Measurements from ENCODE around the gene MTARC2.

MTARC2 gene

DNA sequence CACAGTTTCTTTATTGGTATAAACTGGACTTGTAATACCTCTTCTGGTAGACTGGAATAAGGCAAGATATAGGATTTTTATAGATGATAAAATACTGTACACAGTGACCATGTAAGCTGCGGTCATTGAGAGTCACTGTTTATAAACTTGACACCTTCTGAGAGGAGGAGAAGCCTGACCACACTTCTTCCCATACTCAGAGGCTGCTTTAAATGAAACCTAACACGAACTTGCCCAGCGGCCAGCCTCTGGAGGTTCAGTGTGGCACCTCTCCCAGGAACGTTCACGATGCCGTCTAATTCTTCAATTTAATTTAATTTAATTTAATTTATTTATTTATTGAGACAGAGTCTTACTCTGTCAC lies 61.0 kb downstream of the MTARC2 start:
- no peaks in the 10 kb centered on the region for H3K9me3 ChIP-seq (ENCODE audit: control insufficient read depth, low read length)
- no peak overlapping the region for H2BK120ac ChIP-seq (ENCODE audit: low read depth, low read length)
- H4K8ac ChIP-seq (ENCODE audit: low read length), result no peak overlapping the region
- 41% methylated on average over 1 of the region's 6 CpGs for WGBS
- peak; percentile 72 for DNase-seq
- peaks cover 0 to 12% of the 10 kb centered on the region in 2 experiments for H3K27me3 ChIP-seq (ENCODE audit: control insufficient read depth in 1 of 2, insufficient read depth in 1 of 2, low read length in 2 of 2)
- no peak overlapping the region for H3K18ac ChIP-seq (ENCODE audit: low read depth in 1 of 2, low read length in 2 of 2)
- H3K36me3 ChIP-seq (ENCODE audit: control insufficient read depth in 1 of 2, insufficient read depth in 2 of 2, low read depth in 1 of 2, low read length in 2 of 2), result peaks cover 0 to 7% of the 10 kb centered on the region in 2 experiments
- H3K4me3 ChIP-seq (ENCODE audit: insufficient read depth in 1 of 2, low read depth in 1 of 2, low read length in 2 of 2), result no peak overlapping the region
- no peak overlapping the region for H3K14ac ChIP-seq (ENCODE audit: low read length in 2 of 2)
- H2AFZ ChIP-seq (ENCODE audit: low read depth, low read length), result no peak overlapping the region
- H3K9ac ChIP-seq (ENCODE audit: low read length), result no peak overlapping the region
- no peak overlapping the region for H2BK12ac ChIP-seq (ENCODE audit: low read length in 2 of 2)
- H2BK5ac ChIP-seq (ENCODE audit: low read depth, low read length, poor library complexity, severe bottlenecking), result no peak overlapping the region
- no peak overlapping the region for H3K23ac ChIP-seq (ENCODE audit: low read length in 2 of 2)
- H2BK15ac ChIP-seq (ENCODE audit: low read depth, poor library complexity, severe bottlenecking), result no peak overlapping the region
- no peak overlapping the region for H3K4ac ChIP-seq (ENCODE audit: low read depth in 1 of 2, low read length in 2 of 2)
- peak overlapping the region; percentile 48 for H3K27ac ChIP-seq (ENCODE audit: low read length, poor library complexity, severe bottlenecking)
- no peak overlapping the region for H3K4me2 ChIP-seq (ENCODE audit: low read length, poor library complexity, severe bottlenecking)
- H3K79me1 ChIP-seq (replicated peaks; ENCODE audit: low read length, poor library complexity, severe bottlenecking), result no peaks in the 10 kb centered on the region
- H4K91ac ChIP-seq (ENCODE audit: low read length), result no peak overlapping the region
- no peak overlapping the region for H2AK5ac ChIP-seq (ENCODE audit: low read length, severe bottlenecking)
- peaks cover 17% of the 10 kb centered on the region for H3K4me1 ChIP-seq (ENCODE audit: control insufficient read depth, insufficient read depth, low read depth, low read length)

DNA sequence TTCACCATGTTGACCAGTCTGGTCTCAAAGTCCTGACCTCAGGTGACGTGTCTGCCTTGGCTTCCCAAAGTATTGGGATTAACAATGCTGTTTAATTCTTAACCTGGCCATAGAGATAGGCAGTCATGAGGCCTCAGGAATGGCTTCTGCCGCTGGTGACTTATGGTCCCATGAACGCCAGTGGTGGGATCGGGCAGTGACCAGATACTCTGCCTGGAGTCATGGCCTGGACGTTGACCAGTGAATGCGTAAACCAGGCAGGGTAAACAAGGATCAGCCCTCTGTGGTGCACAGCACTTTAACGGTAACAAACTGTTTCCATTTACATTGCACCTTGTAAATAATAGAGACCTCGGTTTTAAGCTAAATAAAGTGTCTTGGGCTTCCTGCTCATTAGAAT lies 61.6 kb downstream of the MTARC2 start:
- WGBS, result 69% methylated on average over 7 of the region's 8 CpGs
- H2BK5ac ChIP-seq (ENCODE audit: low read depth, low read length, poor library complexity, severe bottlenecking), result no peak overlapping the region
- H3K4me1 ChIP-seq (ENCODE audit: control insufficient read depth, insufficient read depth, low read depth, low read length), result peaks cover 17% of the 10 kb centered on the region
- no peak overlapping the region for H2BK15ac ChIP-seq (ENCODE audit: low read depth, poor library complexity, severe bottlenecking)
- H4K91ac ChIP-seq (ENCODE audit: low read length), result no peak overlapping the region
- peak overlapping the region; percentile 71 for H2AK5ac ChIP-seq (ENCODE audit: low read length, severe bottlenecking)
- peak overlapping the region; percentile 75 to 91 for H2BK12ac ChIP-seq (ENCODE audit: low read length in 2 of 2)
- peaks cover 0 to 7% of the 10 kb centered on the region in 2 experiments for H3K36me3 ChIP-seq (ENCODE audit: control insufficient read depth in 1 of 2, insufficient read depth in 2 of 2, low read depth in 1 of 2, low read length in 2 of 2)
- no peak overlapping the region for H3K4me2 ChIP-seq (ENCODE audit: low read length, poor library complexity, severe bottlenecking)
- H3K18ac ChIP-seq (ENCODE audit: low read depth in 1 of 2, low read length in 2 of 2), result peak overlapping the region in 1 of 2 experiments; percentile 74
- H3K27ac ChIP-seq (ENCODE audit: low read length, poor library complexity, severe bottlenecking), result no peak overlapping the region
- no peaks in the 10 kb centered on the region for H3K79me1 ChIP-seq (replicated peaks; ENCODE audit: low read length, poor library complexity, severe bottlenecking)
- no peak overlapping the region for H3K9ac ChIP-seq (ENCODE audit: low read length)
- no peak for DNase-seq
- H3K23ac ChIP-seq (ENCODE audit: low read length in 2 of 2), result peak overlapping the region in 1 of 2 experiments; percentile 54
- no peak overlapping the region for H2BK120ac ChIP-seq (ENCODE audit: low read depth, low read length)
- peaks cover 0 to 14% of the 10 kb centered on the region in 2 experiments for H3K27me3 ChIP-seq (ENCODE audit: control insufficient read depth in 1 of 2, insufficient read depth in 1 of 2, low read length in 2 of 2)
- no peak overlapping the region for H4K8ac ChIP-seq (ENCODE audit: low read length)
- no peaks in the 10 kb centered on the region for H3K9me3 ChIP-seq (ENCODE audit: control insufficient read depth, low read length)
- no peak overlapping the region for H3K4me3 ChIP-seq (ENCODE audit: insufficient read depth in 1 of 2, low read depth in 1 of 2, low read length in 2 of 2)
- peak overlapping the region in 1 of 2 experiments; percentile 86 for H3K14ac ChIP-seq (ENCODE audit: low read length in 2 of 2)
- peak overlapping the region; percentile 42 for H2AFZ ChIP-seq (ENCODE audit: low read depth, low read length)
- H3K4ac ChIP-seq (ENCODE audit: low read depth in 1 of 2, low read length in 2 of 2), result peak overlapping the region in 1 of 2 experiments; percentile 57

DNA sequence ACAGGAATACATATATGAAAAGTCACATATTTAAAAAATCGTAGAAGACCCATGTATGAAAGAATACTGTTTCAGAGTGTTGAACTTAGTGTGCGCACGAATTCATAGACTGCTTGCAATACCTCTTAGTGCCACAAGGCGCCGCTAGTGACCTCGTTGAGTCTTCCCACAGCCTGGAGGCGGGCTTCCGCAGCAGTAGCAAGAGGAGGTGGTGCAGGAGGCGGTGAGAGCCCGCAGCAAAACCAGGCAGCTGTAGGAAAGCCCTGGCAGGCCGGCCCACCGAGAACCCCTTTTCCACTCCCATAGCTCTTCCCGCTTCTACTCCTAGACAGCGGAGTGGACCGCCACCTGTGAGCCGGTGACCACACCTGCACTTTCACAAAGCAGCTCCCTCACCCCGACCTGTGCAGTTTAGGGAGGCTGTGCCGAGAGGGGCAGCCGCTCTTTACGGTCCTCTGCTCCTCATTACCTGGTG lies 62.1 kb downstream of the MTARC2 start:
- peak overlapping the region in 1 of 2 experiments; percentile 51 for H3K14ac ChIP-seq (ENCODE audit: low read length in 2 of 2)
- H2BK120ac ChIP-seq (ENCODE audit: low read depth, low read length), result no peak overlapping the region
- H4K91ac ChIP-seq (ENCODE audit: low read length), result peak overlapping the region; percentile 47
- H3K27me3 ChIP-seq (ENCODE audit: control insufficient read depth in 1 of 2, insufficient read depth in 1 of 2, low read length in 2 of 2), result peaks cover 0 to 18% of the 10 kb centered on the region in 2 experiments
- peak overlapping the region; percentile 54 for H3K9ac ChIP-seq (ENCODE audit: low read length)
- no peak overlapping the region for H3K23ac ChIP-seq (ENCODE audit: low read length in 2 of 2)
- H3K4ac ChIP-seq (ENCODE audit: low read depth in 1 of 2, low read length in 2 of 2), result peak overlapping the region in 1 of 2 experiments; percentile 70
- H2AFZ ChIP-seq (ENCODE audit: low read depth, low read length), result peak overlapping the region; percentile 18
- peak overlapping the region in 1 of 2 experiments; percentile 96 for H2BK12ac ChIP-seq (ENCODE audit: low read length in 2 of 2)
- peak overlapping the region; percentile 20 for H4K8ac ChIP-seq (ENCODE audit: low read length)
- H3K9me3 ChIP-seq (ENCODE audit: control insufficient read depth, low read length), result no peaks in the 10 kb centered on the region
- peaks cover 0 to 2% of the 10 kb centered on the region in 2 experiments for H3K36me3 ChIP-seq (ENCODE audit: control insufficient read depth in 1 of 2, insufficient read depth in 2 of 2, low read depth in 1 of 2, low read length in 2 of 2)
- H3K4me3 ChIP-seq (ENCODE audit: insufficient read depth in 1 of 2, low read depth in 1 of 2, low read length in 2 of 2), result peak overlapping the region in 1 of 2 experiments; percentile 67
- 16% methylated on average over 14 of the region's 20 CpGs for WGBS
- H3K4me1 ChIP-seq (ENCODE audit: control insufficient read depth, insufficient read depth, low read depth, low read length), result peaks cover 17% of the 10 kb centered on the region
- peak; percentile 86 for DNase-seq
- no peak overlapping the region for H3K27ac ChIP-seq (ENCODE audit: low read length, poor library complexity, severe bottlenecking)
- no peak overlapping the region for H2BK5ac ChIP-seq (ENCODE audit: low read depth, low read length, poor library complexity, severe bottlenecking)
- H3K79me1 ChIP-seq (replicated peaks; ENCODE audit: low read length, poor library complexity, severe bottlenecking), result no peaks in the 10 kb centered on the region
- H3K4me2 ChIP-seq (ENCODE audit: low read length, poor library complexity, severe bottlenecking), result peak overlapping the region; percentile 12
- no peak overlapping the region for H2BK15ac ChIP-seq (ENCODE audit: low read depth, poor library complexity, severe bottlenecking)
- peak overlapping the region; percentile 9 to 29 for H3K18ac ChIP-seq (ENCODE audit: low read depth in 1 of 2, low read length in 2 of 2)
- H2AK5ac ChIP-seq (ENCODE audit: low read length, severe bottlenecking), result no peak overlapping the region

DNA sequence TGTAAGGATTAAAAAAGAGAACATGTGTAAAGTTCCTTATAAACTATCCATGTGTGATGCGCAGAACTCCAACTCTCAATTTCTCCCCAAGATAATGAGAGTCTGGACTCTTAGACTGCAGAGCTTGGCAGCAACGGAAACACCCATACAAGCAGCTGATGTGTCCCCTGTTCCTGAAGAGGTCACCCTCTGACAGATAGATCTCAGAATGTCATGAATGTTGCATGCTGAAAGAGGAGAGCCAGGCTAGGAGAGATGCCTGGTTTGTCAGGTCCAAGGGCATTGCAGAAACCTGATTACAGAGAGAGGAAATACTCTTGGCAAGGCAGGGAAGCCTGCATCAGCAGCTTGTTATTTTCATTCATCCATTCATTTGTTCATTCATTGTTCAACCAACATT lies 62.8 kb downstream of the MTARC2 start:
- no peak overlapping the region for H4K8ac ChIP-seq (ENCODE audit: low read length)

More for the DNA sequence above, 62.8 kb downstream of the MTARC2 start:
- H3K36me3 ChIP-seq (ENCODE audit: control insufficient read depth in 1 of 2, insufficient read depth in 2 of 2, low read depth in 1 of 2, low read length in 2 of 2), result peaks cover 0 to 2% of the 10 kb centered on the region in 2 experiments
- no peak overlapping the region for H3K18ac ChIP-seq (ENCODE audit: low read depth in 1 of 2, low read length in 2 of 2)
- H3K79me1 ChIP-seq (replicated peaks; ENCODE audit: low read length, poor library complexity, severe bottlenecking), result no peaks in the 10 kb centered on the region
- H2AK5ac ChIP-seq (ENCODE audit: low read length, severe bottlenecking), result no peak overlapping the region
- H3K4me3 ChIP-seq (ENCODE audit: insufficient read depth in 1 of 2, low read depth in 1 of 2, low read length in 2 of 2), result no peak overlapping the region
- H3K4me2 ChIP-seq (ENCODE audit: low read length, poor library complexity, severe bottlenecking), result no peak overlapping the region
- 89% methylated on average over 2 of the region's 2 CpGs for WGBS
- H4K91ac ChIP-seq (ENCODE audit: low read length), result no peak overlapping the region
- no peak overlapping the region for H3K4ac ChIP-seq (ENCODE audit: low read depth in 1 of 2, low read length in 2 of 2)
- no peak overlapping the region for H3K9ac ChIP-seq (ENCODE audit: low read length)
- no peak overlapping the region for H3K23ac ChIP-seq (ENCODE audit: low read length in 2 of 2)
- no peak overlapping the region for H2BK5ac ChIP-seq (ENCODE audit: low read depth, low read length, poor library complexity, severe bottlenecking)
- peaks cover 17% of the 10 kb centered on the region for H3K4me1 ChIP-seq (ENCODE audit: control insufficient read depth, insufficient read depth, low read depth, low read length)
- no peak overlapping the region for H2BK120ac ChIP-seq (ENCODE audit: low read depth, low read length)
- DNase-seq, result peak; percentile 37
- H3K14ac ChIP-seq (ENCODE audit: low read length in 2 of 2), result no peak overlapping the region
- no peaks in the 10 kb centered on the region for H3K9me3 ChIP-seq (ENCODE audit: control insufficient read depth, low read length)
- H3K27ac ChIP-seq (ENCODE audit: low read length, poor library complexity, severe bottlenecking), result no peak overlapping the region
- H2AFZ ChIP-seq (ENCODE audit: low read depth, low read length), result no peak overlapping the region
- H2BK12ac ChIP-seq (ENCODE audit: low read length in 2 of 2), result peak overlapping the region in 1 of 2 experiments; percentile 10
- peaks cover 0 to 18% of the 10 kb centered on the region in 2 experiments for H3K27me3 ChIP-seq (ENCODE audit: control insufficient read depth in 1 of 2, insufficient read depth in 1 of 2, low read length in 2 of 2)
- H2BK15ac ChIP-seq (ENCODE audit: low read depth, poor library complexity, severe bottlenecking), result no peak overlapping the region

Data from mesenchymal stem cell (in vitro differentiated cells and primary cell).